Measurements from ENCODE around the gene ANKRD27.
"Not testable (repeated sequence)": the region's sequence is repeated elsewhere in the genome, so short reads cannot be mapped to it uniquely, and the experiment has no call there.

Gene ANKRD27

GRCh38 chr19:32606289-32606688, 68.7 kb downstream of the ANKRD27 start:
- DNase-seq (ENCODE audit: low read depth in 2 of 2, low spot score in 1 of 2): no peak

- no peak for DNase-seq (ENCODE audit: low read depth in 2 of 2, low spot score in 1 of 2)
Measured at GRCh38 chr19:32605544-32605943, 69.4 kb downstream of the ANKRD27 start.

GRCh38 chr19:32603961-32604360, 71.0 kb downstream of the ANKRD27 start:
- no peak for DNase-seq (ENCODE audit: low read depth in 2 of 2, low spot score in 1 of 2)

- peak in 1 of 2 donors; percentile 19 for DNase-seq (ENCODE audit: low read depth in 2 of 2, low spot score in 1 of 2)
Measured at GRCh38 chr19:32599736-32600157, 75.2 kb downstream of the ANKRD27 start.

GRCh38 chr19:32599258-32599657, 75.7 kb downstream of the ANKRD27 start:
- no peak for DNase-seq (ENCODE audit: low read depth in 2 of 2, low spot score in 1 of 2)

- no peak for DNase-seq (ENCODE audit: low read depth in 2 of 2, low spot score in 1 of 2)
Measured at GRCh38 chr19:32598022-32598421, 77.0 kb downstream of the ANKRD27 start.

GRCh38 chr19:32595491-32595890, 79.5 kb downstream of the ANKRD27 start:
- DNase-seq (ENCODE audit: low read depth in 2 of 2, low spot score in 1 of 2): no peak

- no peak for DNase-seq (ENCODE audit: low read depth in 2 of 2, low spot score in 1 of 2)
Measured at GRCh38 chr19:32594021-32594420, 81.0 kb downstream of the ANKRD27 start.

GRCh38 chr19:32587747-32588504, 87.1 kb downstream of the ANKRD27 start:
- not testable (repeated sequence) for DNase-seq (ENCODE audit: low read depth in 2 of 2, low spot score in 1 of 2)

- DNase-seq (ENCODE audit: low read depth in 2 of 2, low spot score in 1 of 2): no peak
Measured at GRCh38 chr19:32581705-32582179, 93.2 kb downstream of the ANKRD27 start.

GRCh38 chr19:32580901-32581704, 93.9 kb downstream of the ANKRD27 start, which contains the start of gene PDCD5:
Gene PDCD5, plus strand, starts transcription at chr19:32581190. Its CDS starts 72 bp downstream, at chr19:32581262.
- DNase-seq (ENCODE audit: low read depth in 2 of 2, low spot score in 1 of 2): peak; percentile 91 to 94

- DNase-seq (ENCODE audit: low read depth in 2 of 2, low spot score in 1 of 2): no peak
Measured at GRCh38 chr19:32580353-32580900, 94.6 kb downstream of the ANKRD27 start.

GRCh38 chr19:32576790-32577189, 98.2 kb downstream of the ANKRD27 start:
- no peak for DNase-seq (ENCODE audit: low read depth in 2 of 2, low spot score in 1 of 2)

- DNase-seq (ENCODE audit: low read depth in 2 of 2, low spot score in 1 of 2): no peak
Measured at GRCh38 chr19:32573492-32573794, 101.5 kb downstream of the ANKRD27 start.

- not testable (repeated sequence) for DNase-seq (ENCODE audit: low read depth in 2 of 2, low spot score in 1 of 2)
Measured at GRCh38 chr19:32572700-32573491, 102.1 kb downstream of the ANKRD27 start.

- not testable (repeated sequence) for DNase-seq (ENCODE audit: low read depth in 2 of 2, low spot score in 1 of 2)
Measured at GRCh38 chr19:32571471-32572075, 103.4 kb downstream of the ANKRD27 start.

GRCh38 chr19:32570081-32570785, 104.7 kb downstream of the ANKRD27 start:
- DNase-seq (ENCODE audit: low read depth in 2 of 2, low spot score in 1 of 2): peak in 1 of 2 donors; percentile 27

- DNase-seq (ENCODE audit: low read depth in 2 of 2, low spot score in 1 of 2): no peak
Measured at GRCh38 chr19:32567486-32567885, 107.5 kb downstream of the ANKRD27 start.

GRCh38 chr19:32566246-32566830, 108.6 kb downstream of the ANKRD27 start:
- DNase-seq (ENCODE audit: low read depth in 2 of 2, low spot score in 1 of 2): no peak

GRCh38 chr19:32563761-32564160, 111.2 kb downstream of the ANKRD27 start:
- DNase-seq (ENCODE audit: low read depth in 2 of 2, low spot score in 1 of 2): no peak

Data from stimulated activated CD8-positive, alpha-beta memory T cell treated with anti-CD3 and anti-CD28 coated beads, Interleukin-4, amount 100 ng/mL, for 1 hour (primary cell).